Measurements from ENCODE around the gene HSPA1B.
"Not testable (repeated sequence)": the region's sequence is repeated elsewhere in the genome, so short reads cannot be mapped to it uniquely, and the experiment has no call there.

Gene HSPA1B

GRCh38 chr6:31817133-31817928, 10.2 kb upstream of the HSPA1B start:
- H3K27me3 ChIP-seq (ENCODE audit: control insufficient read depth, low read length); H3K9me3 ChIP-seq (ENCODE audit: control insufficient read depth, insufficient read depth, low read length); H3K9me2 ChIP-seq (replicated peaks; ENCODE audit: control insufficient read depth, low read length); H3K27ac ChIP-seq (ENCODE audit: low read depth, low read length); H3K79me2 ChIP-seq (ENCODE audit: control insufficient read depth, low read length); H3K36me3 ChIP-seq (ENCODE audit: control insufficient read depth, low read length); H4K20me1 ChIP-seq (ENCODE audit: control insufficient read depth, insufficient read depth, low read depth, low read length): not testable (repeated sequence)
- Histone ChIP-seq H3F3A (ENCODE audit: control insufficient read depth, insufficient read depth) (peaks cover 15% of the 10 kb centered on the region), H3K4me3 (ENCODE audit: low read length) (peak overlapping the region; percentile 51), H3K4me2 (ENCODE audit: low read length) (peak overlapping the region; percentile 46), H3K4me1 (ENCODE audit: control insufficient read depth, low read length) (peaks cover 43% of the 10 kb centered on the region)
- TF ChIP-seq, protein P1, sequence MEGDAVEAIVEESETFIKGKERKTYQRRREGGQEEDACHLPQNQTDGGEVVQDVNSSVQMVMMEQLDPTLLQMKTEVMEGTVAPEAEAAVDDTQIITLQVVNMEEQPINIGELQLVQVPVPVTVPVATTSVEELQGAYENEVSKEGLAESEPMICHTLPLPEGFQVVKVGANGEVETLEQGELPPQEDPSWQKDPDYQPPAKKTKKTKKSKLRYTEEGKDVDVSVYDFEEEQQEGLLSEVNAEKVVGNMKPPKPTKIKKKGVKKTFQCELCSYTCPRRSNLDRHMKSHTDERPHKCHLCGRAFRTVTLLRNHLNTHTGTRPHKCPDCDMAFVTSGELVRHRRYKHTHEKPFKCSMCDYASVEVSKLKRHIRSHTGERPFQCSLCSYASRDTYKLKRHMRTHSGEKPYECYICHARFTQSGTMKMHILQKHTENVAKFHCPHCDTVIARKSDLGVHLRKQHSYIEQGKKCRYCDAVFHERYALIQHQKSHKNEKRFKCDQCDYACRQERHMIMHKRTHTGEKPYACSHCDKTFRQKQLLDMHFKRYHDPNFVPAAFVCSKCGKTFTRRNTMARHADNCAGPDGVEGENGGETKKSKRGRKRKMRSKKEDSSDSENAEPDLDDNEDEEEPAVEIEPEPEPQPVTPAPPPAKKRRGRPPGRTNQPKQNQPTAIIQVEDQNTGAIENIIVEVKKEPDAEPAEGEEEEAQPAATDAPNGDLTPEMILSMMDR (IDR thresholded peaks at IDR 0.05; ENCODE audit: low read depth, low read length, poor library complexity, severe bottlenecking) = peak; percentile 21

DNA sequence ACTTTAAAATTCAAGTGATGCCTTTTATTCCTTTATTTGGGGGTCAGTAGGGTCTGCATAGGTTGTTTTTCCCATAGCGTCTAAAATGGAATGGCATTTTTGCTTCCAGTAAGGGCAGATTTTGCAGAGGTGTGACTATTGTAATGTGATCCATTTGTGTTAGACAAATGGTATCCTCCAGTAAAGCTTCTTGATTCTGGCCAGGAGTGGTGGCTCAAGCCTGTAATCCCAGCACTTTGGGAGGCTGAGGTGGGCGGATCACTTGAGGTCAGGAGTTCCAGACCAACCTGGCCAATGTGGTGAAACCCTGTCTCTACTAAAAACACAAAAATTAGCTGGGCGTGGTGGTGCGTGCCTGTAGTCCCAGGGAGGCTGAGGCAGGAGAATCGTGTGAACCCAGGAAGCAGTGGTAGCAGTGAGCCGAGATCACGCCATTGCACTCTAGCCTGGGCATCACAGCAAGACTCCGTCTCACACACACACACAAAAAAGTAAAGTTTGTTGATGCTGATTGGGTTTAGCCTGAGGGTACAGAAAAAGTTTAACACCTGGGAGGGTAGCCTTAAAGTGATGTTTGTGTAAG, 9.5 kb upstream of the HSPA1B start:
- not testable (repeated sequence) for H3K27ac ChIP-seq (ENCODE audit: low read depth, low read length); H4K20me1 ChIP-seq (ENCODE audit: control insufficient read depth, insufficient read depth, low read depth, low read length); H3K79me2 ChIP-seq (ENCODE audit: control insufficient read depth, low read length); H3K9me3 ChIP-seq (ENCODE audit: control insufficient read depth, insufficient read depth, low read length); H3K9me2 ChIP-seq (replicated peaks; ENCODE audit: control insufficient read depth, low read length); H3K27me3 ChIP-seq (ENCODE audit: control insufficient read depth, low read length); H3K36me3 ChIP-seq (ENCODE audit: control insufficient read depth, low read length)
- Histone ChIP-seq H3F3A (ENCODE audit: control insufficient read depth, insufficient read depth) (peaks cover 20% of the 10 kb centered on the region), H3K4me3 (ENCODE audit: low read length) (peak overlapping the region; percentile 51), H3K4me2 (ENCODE audit: low read length) (peak overlapping the region; percentile 46), H3K4me1 (ENCODE audit: control insufficient read depth, low read length) (peaks cover 50% of the 10 kb centered on the region)

- Histone ChIP-seq H3K79me2 (ENCODE audit: control insufficient read depth, low read length) (no peaks in the 10 kb centered on the region), H3K4me2 (ENCODE audit: low read length) (no peak overlapping the region), H3K27ac (ENCODE audit: low read depth, low read length) (no peak overlapping the region), H3K27me3 (ENCODE audit: control insufficient read depth, low read length) (peaks cover under 1% of the 10 kb centered on the region; the same call in 1 of the 2 replicates), H3K9me2 (replicated peaks; ENCODE audit: control insufficient read depth, low read length) (no peaks in the 10 kb centered on the region), H3K9me3 (ENCODE audit: control insufficient read depth, insufficient read depth, low read length) (no peaks in the 10 kb centered on the region), H3K36me3 (ENCODE audit: control insufficient read depth, low read length) (no peaks in the 10 kb centered on the region), H3K4me3 (ENCODE audit: low read length) (no peak overlapping the region), H3K4me1 (ENCODE audit: control insufficient read depth, low read length) (peaks cover 47% of the 10 kb centered on the region), H3F3A (ENCODE audit: control insufficient read depth, insufficient read depth) (peaks cover 29% of the 10 kb centered on the region), H4K20me1 (ENCODE audit: control insufficient read depth, insufficient read depth, low read depth, low read length) (no peaks in the 10 kb centered on the region)
- TF ChIP-seq, protein P1 (IDR thresholded peaks at IDR 0.05; ENCODE audit: low read depth, low read length, poor library complexity, severe bottlenecking) = no peak
- TF ChIP-seq EZH2phosphoT487 (IDR thresholded peaks at IDR 0.05; ENCODE audit: borderline replicate concordance, low read length) = no peak
Observed at GRCh38 chr6:31819871-31820299, 7.7 kb upstream of the HSPA1B start.

DNA sequence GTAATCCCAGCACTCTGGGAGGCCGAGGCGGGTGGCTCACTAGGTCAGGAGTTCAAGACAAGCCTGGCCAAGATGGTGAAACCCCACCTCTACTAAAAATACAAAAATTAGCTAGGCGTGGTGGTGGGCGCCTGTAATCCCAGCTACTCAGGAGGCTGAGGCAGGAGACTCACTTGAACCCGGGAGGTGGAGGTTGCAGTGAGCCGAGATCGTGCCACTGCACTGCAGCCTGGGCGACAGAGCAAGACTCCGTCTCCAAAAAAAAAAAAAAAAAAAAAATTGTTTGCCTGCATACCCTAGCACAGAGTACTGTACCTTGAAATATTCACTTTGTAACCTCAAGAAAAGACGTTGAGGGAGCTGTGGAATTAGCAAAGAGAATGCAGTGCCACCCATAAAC, 7.1 kb upstream of the HSPA1B start:
- peaks cover 29% of the 10 kb centered on the region for H3F3A ChIP-seq (ENCODE audit: control insufficient read depth, insufficient read depth)
- not testable (repeated sequence) for H3K9me3 ChIP-seq (ENCODE audit: control insufficient read depth, insufficient read depth, low read length); H4K20me1 ChIP-seq (ENCODE audit: control insufficient read depth, insufficient read depth, low read depth, low read length); H3K27me3 ChIP-seq (ENCODE audit: control insufficient read depth, low read length); H3K4me3 ChIP-seq (ENCODE audit: low read length); H3K79me2 ChIP-seq (ENCODE audit: control insufficient read depth, low read length); H3K36me3 ChIP-seq (ENCODE audit: control insufficient read depth, low read length); H3K4me2 ChIP-seq (ENCODE audit: low read length); H3K27ac ChIP-seq (ENCODE audit: low read depth, low read length); H3K9me2 ChIP-seq (replicated peaks; ENCODE audit: control insufficient read depth, low read length)
- H3K4me1 ChIP-seq (ENCODE audit: control insufficient read depth, low read length) = peaks cover 46% of the 10 kb centered on the region
